Fibroblast of lung (primary cell): ENCODE results near the gene LDLRAD4.

Experiments
- CTCF ChIP-seq, 2 donors: IDR thresholded peaks in 1 of 2; conservative IDR thresholded peaks in 1 of 2; 1 replicate in 1 of 2; 2 replicates in 1 of 2; pipeline ENCODE4 v1.5.1; 2011 to 2012; ENCODE audit warnings: low read length in 2 of 2, control low read depth in 1 of 2, inconsistent platforms in 1 of 2, low read depth in 1 of 2, mild to moderate bottlenecking in 1 of 2
- EZH2 ChIP-seq: IDR thresholded peaks from 2 replicates; pipeline ENCODE4 v1.5.1; 2012; ENCODE audit warnings: low read length, control low read depth, mild to moderate bottlenecking; ENCODE audit errors: missing control alignments

DNA sequence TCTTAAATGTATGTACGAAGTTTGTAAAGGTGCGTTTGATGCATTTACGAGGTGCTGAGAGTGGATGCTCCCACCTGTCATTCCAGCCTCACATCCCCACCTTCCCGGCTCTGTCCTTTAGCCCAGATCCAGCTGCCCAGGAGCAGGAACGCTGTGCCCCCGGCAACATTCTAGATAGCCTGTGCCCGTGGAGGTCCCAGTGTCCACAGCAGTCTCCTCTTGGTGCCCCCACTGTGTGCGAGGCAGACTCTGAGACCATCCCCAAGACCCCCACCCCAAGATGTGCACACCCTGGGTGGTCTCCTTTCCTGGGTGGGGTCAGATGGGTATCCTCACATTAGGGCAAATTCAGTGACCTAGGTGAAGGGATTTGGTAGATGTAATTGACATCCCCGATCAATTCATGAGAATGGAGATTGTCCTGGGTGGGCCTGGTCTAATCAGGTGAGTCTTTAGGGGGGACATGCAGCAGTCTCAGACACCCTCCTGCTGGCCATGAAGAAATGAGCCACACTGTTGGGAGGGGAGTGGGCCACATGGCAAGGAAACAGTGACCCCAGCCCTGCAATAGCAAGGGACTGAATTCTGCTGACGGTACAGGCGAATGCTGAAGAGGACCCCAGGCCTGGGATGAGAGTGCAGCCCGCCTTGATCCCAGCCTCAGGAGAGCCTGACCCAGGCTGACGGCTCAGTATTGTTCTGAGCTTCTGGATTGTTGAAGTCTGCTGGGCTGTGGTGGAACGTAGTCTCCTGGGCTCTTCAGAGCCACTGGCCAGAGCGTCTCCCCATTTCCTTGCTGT is 304.5 kb downstream of the LDLRAD4 start:
- TF ChIP-seq CTCF (conservative IDR thresholded peaks at IDR 0.05 in 1 of 2, IDR thresholded peaks at IDR 0.05 in 1 of 2; ENCODE audit: low read depth in 1 of 2, low read length in 2 of 2) (no peak), EZH2 (no peak)
